GDM1 (cell line): ENCODE results near the gene ZNF556.
A peak's percentile ranks its signal among the peaks of the same experiment; 100 is the strongest.

Experiments used
- DNase-seq: peaks from one replicate; lab custom pipeline; 2025; lab: John Stamatoyannopoulos, UW

The ZNF556 gene

DNA sequence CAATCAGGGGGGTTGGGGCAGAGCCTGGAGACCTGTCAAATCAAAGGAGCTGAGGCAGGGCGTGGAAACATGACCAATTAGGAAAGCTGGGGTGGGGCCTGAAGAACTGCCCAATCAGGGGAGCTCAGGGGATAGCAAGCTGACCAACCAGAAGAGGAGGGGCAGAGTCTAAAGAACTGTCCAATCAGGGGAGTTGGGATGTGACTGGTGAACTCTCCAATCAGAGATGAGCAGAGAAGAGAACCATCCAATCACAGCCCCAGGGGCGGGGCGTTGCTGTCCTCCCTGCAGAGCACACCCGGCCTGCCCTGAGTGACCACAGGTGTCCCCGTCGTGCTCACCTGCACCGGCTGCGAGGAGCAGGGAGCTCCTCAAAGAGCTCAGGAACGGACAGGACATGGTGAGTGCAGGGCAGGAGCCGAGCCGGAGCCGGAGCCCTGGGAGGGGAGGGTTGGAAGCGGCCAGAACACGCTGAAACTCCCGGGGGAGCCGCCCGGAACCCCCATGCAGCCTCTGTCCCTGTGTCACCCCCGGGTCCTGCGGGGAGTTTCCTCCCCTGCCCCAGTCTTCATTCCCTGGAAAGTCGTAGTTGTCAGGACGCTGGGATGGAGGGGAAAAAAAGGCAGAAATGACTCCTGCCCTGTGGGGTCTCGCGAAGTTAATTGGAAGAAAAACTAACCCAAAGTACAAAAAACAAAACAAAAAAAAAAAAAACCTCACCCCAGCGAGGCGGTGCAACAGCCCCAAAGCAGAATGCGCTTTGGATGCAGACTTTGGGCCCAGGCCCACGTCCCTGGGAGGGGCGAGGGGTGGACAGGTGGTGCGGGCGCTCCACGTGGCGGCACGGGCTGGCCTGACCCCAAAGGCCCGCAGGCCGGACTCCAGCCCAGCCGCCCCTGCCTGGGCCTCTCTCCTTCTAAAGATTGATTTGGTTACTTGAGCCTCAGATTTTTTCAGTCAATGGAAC lies at the start of gene ZNF556:
Gene ZNF556 (plus strand): TSS at position 311 of the 967 bp plus-strand sequence. CDS start 87 bp downstream, at position 398.
- no peak for DNase-seq

DNA sequence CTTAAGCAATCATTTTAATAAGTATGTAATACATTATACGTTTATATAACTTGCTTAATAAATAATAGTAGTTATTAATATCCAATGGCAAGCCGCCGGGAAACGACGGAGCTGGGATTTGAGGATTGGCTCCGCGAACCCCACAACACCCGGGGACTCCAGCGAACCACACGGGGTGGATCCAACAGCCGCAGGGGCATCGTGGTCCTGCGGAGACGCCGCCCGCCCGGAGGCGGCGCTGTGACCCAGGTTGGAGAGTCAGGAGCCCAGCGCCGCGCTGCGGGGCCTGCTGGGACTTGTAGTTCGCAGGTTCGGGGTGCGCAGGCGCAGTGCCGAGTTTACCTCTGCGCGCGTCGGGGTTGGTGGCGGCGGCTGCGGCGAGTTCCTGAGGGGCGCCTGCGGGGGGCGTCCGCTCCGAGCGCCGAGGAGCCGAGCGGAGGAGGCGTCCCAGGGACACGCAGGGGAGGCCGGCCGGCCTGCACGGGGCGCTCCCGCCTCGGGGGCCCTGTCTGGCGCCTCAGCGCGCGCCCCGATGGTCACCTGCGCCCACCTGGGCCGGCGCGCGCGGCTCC lies 47.5 kb upstream of the ZNF556 start, which contains the start of gene ZNF554:
Gene ZNF554 (plus strand): TSS at position 329 of the 572 bp plus-strand sequence. CDS start 204 bp downstream, at position 533.
- peak; percentile 95 for DNase-seq

GRCh38 chr19:2820112-2820702 lies 46.9 kb upstream of the ZNF556 start:
- no peak for DNase-seq

- DNase-seq: no peak
Observed at GRCh38 chr19:2822846-2823245, 44.3 kb upstream of the ZNF556 start.

DNA sequence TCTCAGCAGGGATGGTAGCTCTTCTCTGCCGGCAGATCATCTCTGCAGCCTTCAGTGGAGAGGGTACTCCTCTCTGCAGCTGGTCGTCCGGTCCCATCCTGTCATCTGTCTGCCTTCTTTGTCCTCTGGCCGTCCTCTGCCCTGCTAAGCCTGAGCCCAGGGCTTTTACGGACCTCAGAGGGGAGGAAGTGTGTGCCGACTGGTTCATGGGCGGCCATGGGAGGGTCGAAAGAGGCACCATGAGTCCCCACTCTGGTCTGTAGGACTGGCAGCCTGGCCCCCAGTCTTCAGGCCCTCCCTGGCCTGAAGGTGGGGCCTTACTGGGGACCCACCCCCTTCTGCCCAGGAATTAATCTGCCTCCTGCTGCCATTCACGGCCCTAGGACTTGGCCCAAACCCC lies 43.5 kb upstream of the ZNF556 start:
- no peak for DNase-seq

DNA sequence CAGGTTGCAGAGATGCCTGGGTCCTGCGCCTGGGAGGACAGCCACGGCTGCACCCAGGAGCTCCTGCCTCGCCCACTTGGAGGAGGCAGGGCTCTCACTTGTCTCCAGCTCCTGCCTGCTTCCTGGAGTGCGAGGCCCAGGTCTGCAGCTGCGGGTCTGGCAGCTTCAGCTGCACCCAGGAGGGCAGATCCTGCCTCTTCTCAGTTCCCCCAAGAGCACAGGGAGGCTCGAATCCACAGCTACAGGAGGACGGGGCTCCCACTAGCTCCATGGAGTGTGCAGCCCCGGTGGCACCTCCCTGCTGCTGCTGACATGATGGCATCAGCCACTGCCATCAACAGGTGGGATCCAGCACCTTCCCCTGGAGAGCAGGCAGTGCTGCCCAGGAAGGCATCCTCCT lies 43.0 kb upstream of the ZNF556 start:
- DNase-seq: no peak

DNA sequence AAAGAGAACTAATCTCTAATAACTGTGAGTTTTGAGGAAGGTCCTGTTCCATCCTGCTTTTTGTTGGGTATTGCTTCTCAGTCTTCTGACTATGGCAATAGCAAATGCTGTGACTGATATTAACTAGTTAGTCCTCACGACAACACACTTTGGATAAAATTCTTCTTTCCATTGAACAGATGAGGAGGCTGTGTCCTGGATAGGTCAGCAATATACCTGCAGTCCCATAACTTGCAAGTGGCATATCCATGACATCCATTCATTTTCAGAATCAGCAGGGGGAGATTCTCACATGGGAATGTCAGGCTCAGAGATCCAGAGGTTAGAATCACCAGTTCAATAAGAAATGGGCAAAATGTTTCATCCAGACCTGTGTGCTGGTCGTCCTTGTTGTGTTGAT lies 40.1 kb upstream of the ZNF556 start:
- DNase-seq: no peak

DNA sequence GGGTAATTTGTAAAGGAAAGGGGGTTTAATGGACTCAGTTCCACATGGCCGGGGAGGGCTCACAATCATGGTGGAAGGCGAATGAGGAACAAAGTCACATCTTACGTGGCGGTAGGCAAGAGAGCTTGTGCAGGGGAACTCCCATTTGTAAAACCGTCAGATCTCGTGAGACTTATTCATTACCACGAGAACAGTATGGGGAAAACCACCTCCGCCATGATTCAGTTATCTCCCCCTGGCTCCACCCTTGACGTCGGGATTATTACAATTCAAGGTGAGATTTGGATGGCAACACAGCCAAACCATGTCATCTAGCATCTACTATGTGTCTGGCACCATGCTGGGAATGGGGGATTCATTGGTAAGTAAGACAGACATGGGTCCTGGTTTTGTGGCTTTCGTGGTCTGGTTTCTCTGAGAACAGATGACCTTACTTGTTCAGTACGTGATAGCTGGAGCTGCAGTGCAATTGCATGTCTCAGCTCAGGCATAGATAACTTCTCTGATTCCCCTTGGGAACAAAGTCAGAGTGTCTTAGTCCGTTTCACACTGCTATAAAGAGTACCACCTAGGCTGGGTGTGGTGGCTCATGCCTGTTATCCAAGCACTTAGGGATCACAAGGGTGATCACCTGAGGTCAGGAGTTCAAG lies 39.2 kb upstream of the ZNF556 start:
- DNase-seq: no peak

- DNase-seq: no peak
Observed at GRCh38 chr19:2834294-2834871, 32.8 kb upstream of the ZNF556 start.

GRCh38 chr19:2837430-2837829 lies 29.7 kb upstream of the ZNF556 start:
- DNase-seq: no peak

DNA sequence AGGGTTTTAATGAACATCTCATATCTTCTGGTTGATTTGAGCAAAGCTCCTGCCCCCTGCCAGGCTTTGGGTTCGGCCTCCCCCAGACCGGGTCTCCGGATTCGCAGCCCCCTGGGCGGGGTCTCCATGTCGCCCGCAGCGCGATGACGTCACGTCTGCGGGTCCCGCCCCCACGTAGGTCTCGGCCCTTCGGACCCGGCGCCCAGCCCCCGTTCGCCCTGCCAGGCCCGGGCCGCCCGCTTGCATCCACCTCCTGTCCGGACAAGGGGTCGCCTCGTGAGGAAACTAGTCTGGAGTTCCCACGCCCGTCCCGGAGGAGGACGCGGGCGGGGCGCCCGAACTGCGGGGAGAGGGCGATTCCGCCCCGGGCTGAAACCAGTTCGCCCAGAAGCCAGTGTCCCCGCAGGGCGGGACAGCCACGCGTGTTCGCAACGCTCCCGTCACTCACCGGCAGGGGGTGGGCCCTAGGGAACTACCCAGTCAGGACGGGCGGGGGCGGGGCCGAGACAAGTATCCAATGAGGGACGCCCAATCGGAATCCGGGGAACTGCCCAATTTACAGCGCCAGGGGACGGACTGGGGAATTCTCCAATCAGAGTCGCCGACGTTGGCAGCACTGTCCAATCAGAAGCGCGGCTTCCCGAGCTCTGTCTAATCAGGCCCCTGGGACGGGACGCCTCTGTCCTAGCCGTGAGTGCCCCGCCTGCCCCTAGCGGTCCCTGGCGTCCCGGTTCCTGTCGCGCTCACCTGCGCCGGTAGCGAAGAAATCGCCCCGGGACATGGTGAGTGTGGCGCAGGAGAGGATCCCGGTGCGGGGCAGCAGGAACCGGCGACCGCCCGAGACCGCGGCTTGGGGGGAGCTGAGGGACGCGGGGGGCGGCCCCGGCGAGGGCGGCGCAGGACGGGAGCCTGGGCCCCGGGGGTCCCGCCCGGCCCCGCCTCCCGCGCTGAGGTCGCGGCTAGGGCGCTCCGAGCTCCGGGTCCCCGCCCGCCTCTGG lies 26.0 kb upstream of the ZNF556 start, which contains the start of gene ZNF555:
Gene ZNF555 (plus strand): TSS at position 682 of the 998 bp plus-strand sequence. CDS start 98 bp downstream, at position 780.
- peak; percentile 98 for DNase-seq

GRCh38 chr19:2841855-2842574 lies 25.1 kb upstream of the ZNF556 start:
- no peak for DNase-seq

DNA sequence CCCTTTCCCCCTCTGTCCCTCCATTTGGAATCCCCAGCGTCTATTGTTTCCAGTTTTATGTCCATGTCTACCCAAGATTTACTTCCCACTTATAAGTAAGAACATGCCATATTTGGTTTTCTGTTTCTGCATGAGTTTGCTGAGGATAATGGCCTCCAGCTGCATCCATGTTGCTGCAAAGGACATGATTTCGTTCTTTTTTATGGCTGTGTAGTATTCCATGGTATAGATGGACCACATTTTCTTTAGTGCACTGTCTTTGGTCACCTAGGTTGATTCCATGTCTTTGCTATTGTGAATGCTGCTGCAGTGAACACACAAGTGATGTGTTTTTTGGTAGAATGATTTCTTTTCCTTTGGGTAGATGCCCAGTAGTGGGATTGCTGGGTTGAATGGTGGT lies 22.0 kb upstream of the ZNF556 start:
- no peak for DNase-seq

GRCh38 chr19:2846180-2846894 lies 20.8 kb upstream of the ZNF556 start:
- DNase-seq: no peak

- DNase-seq: no peak
Observed at GRCh38 chr19:2847507-2847906, 19.6 kb upstream of the ZNF556 start.

DNA sequence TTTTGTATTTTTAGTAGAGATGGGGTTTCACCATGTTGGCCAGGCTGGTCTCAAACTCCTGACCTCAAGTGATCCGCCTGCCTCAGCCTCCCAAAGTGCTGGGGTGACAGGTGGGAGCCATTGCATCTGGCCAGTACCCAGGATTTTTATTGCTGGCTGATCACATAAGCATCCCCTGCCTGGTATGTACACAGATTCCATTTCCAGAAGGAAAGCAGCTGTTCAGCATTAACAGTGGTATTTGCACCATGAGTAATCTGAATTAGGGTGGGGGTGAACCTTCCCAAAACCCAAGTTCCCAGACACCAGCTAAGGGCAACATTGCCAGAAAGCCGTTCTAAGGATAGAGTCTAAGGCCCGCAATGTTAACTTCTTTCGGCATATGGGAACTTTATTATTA lies 18.5 kb upstream of the ZNF556 start:
- no peak for DNase-seq

- DNase-seq: no peak
Observed at GRCh38 chr19:2850256-2850925, 16.7 kb upstream of the ZNF556 start.

GRCh38 chr19:2852598-2852997 lies 14.5 kb upstream of the ZNF556 start:
- DNase-seq: no peak
